IMR-90 (cell line): ENCODE data around the gene RFXANK. TPM values are rescaled to one million over a fixed set of nuclear protein-coding genes. Genes with fewer than 3 reads are reported as not detected.

Source experiments
- ATAC-seq: fragments of 200-7000 bp; cut with Tn5 transposase; 2 replicates; pipeline ENCODE4 v1.9.1; 2020; ENCODE audit warnings: low read depth, mild to moderate bottlenecking, moderate library complexity
- BruUV-seq: library from RNA; stranded (reverse); fragments of 400-500 nt; replicated peaks from 2 replicates; lab custom pipeline; 2021; lab: Mats Ljungman, UMichigan
- CTCF ChIA-PET: fragments of 300-600 bp; formaldehyde crosslinking; extraction: SDS; loops from one replicate; lab custom pipeline; 2021; ENCODE audit warnings: antibody characterized with exemption; lab: Yijun Ruan, JAX
- POLR2A ChIA-PET: fragments of 300-600 bp; sonication (Branson Sonifier 250); formaldehyde crosslinking; loops from one replicate; lab custom pipeline; 2022; ENCODE audit warnings: antibody characterized with exemption; ENCODE audit not compliant: unreplicated experiment; lab: Charles Lee
- DNase-seq: peaks from one replicate; pipeline ENCODE4 v3.0.0; 2013
- H2AFZ ChIP-seq: replicated peaks from 2 replicates; pipeline ENCODE3; 2013; ENCODE audit warnings: low read length, mild to moderate bottlenecking; ENCODE audit not compliant: poor library complexity
- H2AK5ac ChIP-seq: 2 replicates; pipeline ENCODE4 v1.6.1; 2013; ENCODE audit warnings: low read depth, low read length, inconsistent platforms
- H2AK9ac ChIP-seq: replicated peaks from 2 replicates; pipeline ENCODE3; 2013; ENCODE audit warnings: mild to moderate bottlenecking, low read depth, low read length, moderate library complexity; ENCODE audit not compliant: poor library complexity
- H2BK120ac ChIP-seq: 2 replicates; pipeline ENCODE4 v1.6.1; 2013; ENCODE audit warnings: low read depth, low read length, inconsistent platforms
- H2BK15ac ChIP-seq: 3 replicates; pipeline ENCODE4 v1.6.1; 2013; ENCODE audit warnings: low read depth, low read length, inconsistent platforms
- H2BK20ac ChIP-seq: 2 replicates; pipeline ENCODE4 v1.6.1; 2013; ENCODE audit warnings: low read depth, mild to moderate bottlenecking, inconsistent platforms, low read length, moderate library complexity
- H2BK5ac ChIP-seq: 2 replicates; pipeline ENCODE4 v1.6.1; 2013; ENCODE audit warnings: mild to moderate bottlenecking, low read depth, low read length, inconsistent platforms; ENCODE audit not compliant: poor library complexity, severe bottlenecking
- H3K14ac ChIP-seq: replicated peaks from 2 replicates; pipeline ENCODE4 v1.6.1; 2013; ENCODE audit warnings: low read depth, low read length, inconsistent platforms
- H3K18ac ChIP-seq: 2 replicates; pipeline ENCODE4 v1.6.1; 2013; ENCODE audit warnings: low read depth, low read length, control low read depth
- H3K23ac ChIP-seq: 2 replicates; pipeline ENCODE4 v1.6.1; 2013; ENCODE audit warnings: low read depth, low read length, inconsistent platforms
- H3K27ac ChIP-seq: 2 replicates; pipeline ENCODE4 v1.5.1; 2013; ENCODE audit warnings: mild to moderate bottlenecking, control low read depth, low read length; ENCODE audit not compliant: insufficient read depth
- H3K27me3 ChIP-seq: 2 replicates; pipeline ENCODE4 v1.6.1; 2013; ENCODE audit warnings: low read length; ENCODE audit not compliant: control insufficient read depth, insufficient read depth
- H3K36me3 ChIP-seq: 2 replicates; pipeline ENCODE4 v1.6.1; 2013; ENCODE audit warnings: low read length, mixed read lengths; ENCODE audit not compliant: control insufficient read depth, insufficient read depth
- H3K4ac ChIP-seq: 2 replicates; pipeline ENCODE4 v1.6.1; 2013; ENCODE audit warnings: low read depth, low read length, inconsistent platforms
- H3K4me1 ChIP-seq: 2 replicates; pipeline ENCODE4 v1.6.1; 2013; ENCODE audit warnings: low read length, mixed read lengths; ENCODE audit not compliant: control insufficient read depth, insufficient read depth
- H3K4me2 ChIP-seq: 2 replicates; pipeline ENCODE4 v1.6.1; 2013; ENCODE audit warnings: low read depth, mild to moderate bottlenecking, control low read depth, low read length, moderate library complexity
- H3K4me3 ChIP-seq: 2 replicates; pipeline ENCODE4 v1.5.1; 2013; ENCODE audit warnings: low read depth, mild to moderate bottlenecking, control low read depth, low read length, moderate library complexity; ENCODE audit not compliant: insufficient read depth
- H3K56ac ChIP-seq: 2 replicates; pipeline ENCODE4 v1.6.1; 2013; ENCODE audit warnings: low read length, inconsistent platforms; ENCODE audit not compliant: insufficient read depth; ENCODE audit errors: extremely low read depth
- H3K79me1 ChIP-seq, 2 experiments: 2 replicates each; pipeline ENCODE4 v1.6.1; 2013; ENCODE audit warnings: low read length in 2 of 2, inconsistent platforms in 1 of 2, low read depth in 1 of 2
- H3K9ac ChIP-seq: 2 replicates; pipeline ENCODE4 v1.6.1; 2013; ENCODE audit warnings: low read depth, low read length, control low read depth
- H3K9me1 ChIP-seq: 2 replicates; pipeline ENCODE4 v1.6.1; 2013; ENCODE audit warnings: low read length, inconsistent platforms; ENCODE audit not compliant: insufficient read depth
- H3K9me3 ChIP-seq: 2 replicates; pipeline ENCODE4 v1.6.1; 2013; ENCODE audit warnings: low read length; ENCODE audit not compliant: control insufficient read depth, insufficient read depth
- H4K20me1 ChIP-seq: 2 replicates; pipeline ENCODE4 v1.6.1; 2013; ENCODE audit warnings: low read length, inconsistent platforms; ENCODE audit not compliant: insufficient read depth
- H4K5ac ChIP-seq: 2 replicates; pipeline ENCODE4 v1.6.1; 2013; ENCODE audit warnings: mild to moderate bottlenecking, low read depth, low read length, control low read depth
- H4K8ac ChIP-seq, 2 experiments: 2 replicates each; pipeline ENCODE4 v1.6.1; 2013; ENCODE audit warnings: low read depth in 2 of 2, low read length in 2 of 2, control low read depth in 1 of 2, inconsistent platforms in 1 of 2
- H4K91ac ChIP-seq: 2 replicates; pipeline ENCODE4 v1.6.1; 2013; ENCODE audit warnings: low read depth, low read length, inconsistent platforms; ENCODE audit not compliant: insufficient read depth
- CEBPB ChIP-seq: IDR thresholded peaks from 2 replicates; pipeline ENCODE4 v1.6.1; 2012; ENCODE audit warnings: low read depth, low read length, improper control_type of control experiment
- CHD1 ChIP-seq: IDR thresholded peaks from 2 replicates; pipeline ENCODE4 v1.6.1; 2012; ENCODE audit warnings: low read depth, low read length, improper control_type of control experiment
- NFE2L2 ChIP-seq: fragments of 150-350 bp; IDR thresholded peaks from 2 replicates; pipeline ENCODE4 v1.6.1; 2016; ENCODE audit warnings: low read depth, mild to moderate bottlenecking, low read length
- RAD21 ChIP-seq: IDR thresholded peaks from 2 replicates; pipeline ENCODE4 v1.6.1; 2012; ENCODE audit warnings: low read length, improper control_type of control experiment
- WGBS, 2 experiments: methylation state at CpG; one replicate each; pipeline versions ENCODE4 v1.1.5 to v1.1.7; 2013; ENCODE audit warnings: missing lambda C conversion rate in 2 of 2; ENCODE audit not compliant: insufficient read length in 1 of 2; ENCODE audit errors: extremely low coverage in 2 of 2; 5-methylcytosine and 5-hydroxymethylcytosine counted together
- dilution Hi-C: fragments of 300-500 bp; cut with HindIII; formaldehyde crosslinking; loops from one replicate; pipeline ENCODE4 v1.14.3; 2018; ENCODE audit warnings: low sequenced_read_pairs; ENCODE audit not compliant: unreplicated experiment
- in situ Hi-C: fragments of 300-500 bp; cut with MboI; formaldehyde crosslinking; loops from 3 replicates; pipeline ENCODE4 v1.14.3; 2019; ENCODE audit warnings: low sequenced_read_pairs, inconsistent platforms, mixed read lengths
- intact Hi-C: fragments of 100-400 bp; cut with micrococcal nuclease; formaldehyde crosslinking; loops from 2 replicates; pipeline ENCODE4 v1.10.0; 2022
- polyA plus RNA-seq, 3 experiments: library from polyadenylated mRNA; depleted of rRNA; stranded (reverse); fragments of >200 nt; gene quantifications; 2 replicates each; pipeline ENCODE4 v1.2.3, GENCODE V29; 2012; ENCODE audit warnings: low replicate concordance in 1 of 3
- total RNA-seq: library from RNA; depleted of rRNA; stranded (reverse); fragments of >200 nt; gene quantifications from 2 replicates; pipeline ENCODE4 v1.2.3, GENCODE V29; 2012
- TF ChIP-seq, protein P1 (sequence below): conservative IDR thresholded peaks from 2 replicates; pipeline ENCODE4 v1.5.1; 2012; ENCODE audit warnings: mild to moderate bottlenecking, low read depth, low read length, improper control_type of control experiment

The RFXANK gene
- total and polyA plus RNA-seq, 2 of the 4 experiments (the other 2 are of a cell fraction) = 68.3 to 97.8 TPM

DNA sequence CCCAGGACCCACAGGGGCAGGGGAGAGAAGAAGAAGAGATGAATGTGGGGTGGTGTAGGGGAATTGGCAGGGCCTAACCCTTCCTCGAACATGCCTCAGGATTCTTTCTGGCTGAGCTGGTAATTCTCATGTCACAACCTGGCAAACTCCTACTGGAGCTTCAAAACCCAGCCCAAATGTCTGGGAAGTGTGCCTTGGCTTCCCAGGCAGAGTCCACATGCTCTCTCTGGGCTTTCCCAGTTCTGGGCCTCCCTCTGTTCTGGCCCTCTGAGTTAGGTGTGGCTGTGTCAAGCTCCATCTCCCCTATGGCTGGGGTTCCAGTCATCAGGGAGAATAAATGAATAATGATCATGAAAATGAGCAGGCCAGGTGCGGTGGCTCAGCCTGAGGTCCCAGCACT, 42.6 kb upstream of the RFXANK start:
- Histone ChIP-seq H4K20me1 (no peaks in the 10 kb centered on the region), H2AK5ac (no peak overlapping the region), H4K8ac (no peak overlapping the region), H4K5ac (no peak overlapping the region), H3K4ac (no peak overlapping the region), H2AK9ac (peak overlapping the region; percentile 42), H3K4me3 (no peak overlapping the region), H3K27ac (no peak overlapping the region), H3K14ac (no peak overlapping the region), H3K23ac (no peak overlapping the region), H2BK5ac (no peak overlapping the region), H3K56ac (no peak overlapping the region), H3K36me3 (peaks cover 12% of the 10 kb centered on the region), H2BK20ac (no peak overlapping the region), H3K27me3 (no peaks in the 10 kb centered on the region), H3K79me1 (no peaks in the 10 kb centered on the region), H2BK15ac (no peak overlapping the region), H3K4me2 (no peak overlapping the region), H3K18ac (no peak overlapping the region), H3K9me1 (no peaks in the 10 kb centered on the region), H2BK120ac (no peak overlapping the region), H4K91ac (no peak overlapping the region), H3K4me1 (peaks cover 2% of the 10 kb centered on the region; the same call in 1 of the 2 replicates), H3K9me3 (no peaks in the 10 kb centered on the region), H3K9ac (no peak overlapping the region), H2AFZ (no peak overlapping the region)
- dilution Hi-C loops (no loop called here), in situ Hi-C loops (no loop called here), intact Hi-C loops (loop anchor here (10.0 kb wide), 1 partner anchor 175 kb away; the partner anchor contains the start of genes MAU2 and SUGP1)
- no peak for TF ChIP-seq RAD21
- TF ChIP-seq CHD1 = no peak
- TF ChIP-seq NFE2L2 = no peak
- no peak for TF ChIP-seq CEBPB
- TF ChIP-seq, protein P1, sequence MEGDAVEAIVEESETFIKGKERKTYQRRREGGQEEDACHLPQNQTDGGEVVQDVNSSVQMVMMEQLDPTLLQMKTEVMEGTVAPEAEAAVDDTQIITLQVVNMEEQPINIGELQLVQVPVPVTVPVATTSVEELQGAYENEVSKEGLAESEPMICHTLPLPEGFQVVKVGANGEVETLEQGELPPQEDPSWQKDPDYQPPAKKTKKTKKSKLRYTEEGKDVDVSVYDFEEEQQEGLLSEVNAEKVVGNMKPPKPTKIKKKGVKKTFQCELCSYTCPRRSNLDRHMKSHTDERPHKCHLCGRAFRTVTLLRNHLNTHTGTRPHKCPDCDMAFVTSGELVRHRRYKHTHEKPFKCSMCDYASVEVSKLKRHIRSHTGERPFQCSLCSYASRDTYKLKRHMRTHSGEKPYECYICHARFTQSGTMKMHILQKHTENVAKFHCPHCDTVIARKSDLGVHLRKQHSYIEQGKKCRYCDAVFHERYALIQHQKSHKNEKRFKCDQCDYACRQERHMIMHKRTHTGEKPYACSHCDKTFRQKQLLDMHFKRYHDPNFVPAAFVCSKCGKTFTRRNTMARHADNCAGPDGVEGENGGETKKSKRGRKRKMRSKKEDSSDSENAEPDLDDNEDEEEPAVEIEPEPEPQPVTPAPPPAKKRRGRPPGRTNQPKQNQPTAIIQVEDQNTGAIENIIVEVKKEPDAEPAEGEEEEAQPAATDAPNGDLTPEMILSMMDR = no peak
- ATAC-seq (no peak), DNase-seq (no peak)
- ChIA-PET POLR2A (interaction anchor here (0.6 kb wide), 1 partner anchor 124 kb away, joined by 4 read pairs; no protein-coding TSS in a partner anchor), CTCF (no interaction called here)
- no TSS peak for BruUV-seq
- WGBS, 2 experiments = no CpG with 5 or more reads among the region's 2 CpGs
